DND-41 (cell line): ENCODE measurements around the gene SLC22A7.
"Not testable (repeated sequence)": the region's sequence is repeated elsewhere in the genome, so short reads cannot be mapped to it uniquely, and the experiment has no call there.

ENCODE experiments used
- ATAC-seq: fragments of 200-7000 bp; cut with Tn5 transposase; 3 replicates; pipeline ENCODE4 v1.9.1; 2021; ENCODE audit warnings: low read depth; ENCODE audit not compliant: insufficient read depth
- DNase-seq: peaks from one replicate; pipeline ENCODE4 v3.0.0-alpha.2; 2020
- H2AFZ ChIP-seq: 2 replicates; pipeline ENCODE4 v1.6.0; 2012; ENCODE audit warnings: low read depth, low read length
- H3K27ac ChIP-seq: 2 replicates; pipeline ENCODE4 v1.5.1; 2012; ENCODE audit warnings: low read length, inconsistent platforms
- H3K27me3 ChIP-seq: fragments of 200-600 bp; sonication (generic); 2 replicates; pipeline ENCODE4 v1.6.0; 2012; ENCODE audit warnings: low read length, mild to moderate bottlenecking, inconsistent platforms; ENCODE audit not compliant: insufficient read depth, poor library complexity
- H3K36me3 ChIP-seq: 2 replicates; pipeline ENCODE4 v1.5.1; 2012; ENCODE audit warnings: low read length, inconsistent platforms; ENCODE audit not compliant: insufficient read depth
- H3K4me1 ChIP-seq: 2 replicates; pipeline ENCODE4 v1.5.1; 2012; ENCODE audit warnings: mild to moderate bottlenecking, low read length; ENCODE audit not compliant: insufficient read depth
- H3K4me2 ChIP-seq: 2 replicates; pipeline ENCODE4 v1.6.0; 2012; ENCODE audit warnings: mild to moderate bottlenecking, moderate library complexity, low read length, inconsistent platforms; ENCODE audit not compliant: insufficient read depth
- H3K4me3 ChIP-seq, 2 experiments: fragments of 200-600 bp in 1 of 2; shearing (Covaris generic) in 1 of 2; 2 replicates each; pipeline ENCODE4 v1.5.1; 2012 to 2016; ENCODE audit warnings: inconsistent platforms in 2 of 2, low read length in 2 of 2, mild to moderate bottlenecking in 2 of 2, low read depth in 1 of 2, moderate library complexity in 1 of 2
- H3K79me2 ChIP-seq: 2 replicates; pipeline ENCODE4 v1.6.0; 2012; ENCODE audit warnings: low read length, inconsistent platforms; ENCODE audit not compliant: insufficient read depth
- H3K9ac ChIP-seq: 2 replicates; pipeline ENCODE4 v1.6.0; 2012; ENCODE audit warnings: low read depth, mild to moderate bottlenecking, inconsistent platforms, low read length, moderate library complexity
- H3K9me3 ChIP-seq: 2 replicates; pipeline ENCODE4 v1.5.1; 2012; ENCODE audit warnings: low read length, moderate library complexity, mild to moderate bottlenecking, inconsistent platforms; ENCODE audit not compliant: insufficient read depth, severe bottlenecking
- H4K20me1 ChIP-seq: 2 replicates; pipeline ENCODE4 v1.6.0; 2012; ENCODE audit warnings: low read length; ENCODE audit not compliant: insufficient read depth
- EZH2 ChIP-seq: IDR thresholded peaks from 3 replicates; pipeline ENCODE4 v1.6.1; 2012; ENCODE audit warnings: borderline replicate concordance, low read depth, mild to moderate bottlenecking, moderate library complexity, low read length, inconsistent platforms; ENCODE audit not compliant: severe bottlenecking
- TF ChIP-seq, protein P1 (sequence below): IDR thresholded peaks from 2 replicates; pipeline ENCODE4 v1.5.1; 2012; ENCODE audit warnings: borderline replicate concordance, low read length, moderate library complexity, mild to moderate bottlenecking; ENCODE audit not compliant: poor library complexity, severe bottlenecking; ENCODE audit errors: extremely low read depth

SLC22A7 gene

GRCh38 chr6:43339168-43339567 lies 41.1 kb downstream of the SLC22A7 start:
- no peak overlapping the region for H3K4me3 ChIP-seq
- H3K4me2 ChIP-seq, result no peak overlapping the region
- H3K36me3 ChIP-seq, result peaks cover 69% of the 10 kb centered on the region
- DNase-seq (no peak), ATAC-seq (no peak)
- no peak overlapping the region for H3K9ac ChIP-seq
- H3K4me1 ChIP-seq, result no peaks in the 10 kb centered on the region
- H4K20me1 ChIP-seq, result no peaks in the 10 kb centered on the region
- H3K9me3 ChIP-seq, result no peaks in the 10 kb centered on the region
- no peaks in the 10 kb centered on the region for H3K27me3 ChIP-seq
- TF ChIP-seq EZH2, result no peak
- TF ChIP-seq, protein P1, sequence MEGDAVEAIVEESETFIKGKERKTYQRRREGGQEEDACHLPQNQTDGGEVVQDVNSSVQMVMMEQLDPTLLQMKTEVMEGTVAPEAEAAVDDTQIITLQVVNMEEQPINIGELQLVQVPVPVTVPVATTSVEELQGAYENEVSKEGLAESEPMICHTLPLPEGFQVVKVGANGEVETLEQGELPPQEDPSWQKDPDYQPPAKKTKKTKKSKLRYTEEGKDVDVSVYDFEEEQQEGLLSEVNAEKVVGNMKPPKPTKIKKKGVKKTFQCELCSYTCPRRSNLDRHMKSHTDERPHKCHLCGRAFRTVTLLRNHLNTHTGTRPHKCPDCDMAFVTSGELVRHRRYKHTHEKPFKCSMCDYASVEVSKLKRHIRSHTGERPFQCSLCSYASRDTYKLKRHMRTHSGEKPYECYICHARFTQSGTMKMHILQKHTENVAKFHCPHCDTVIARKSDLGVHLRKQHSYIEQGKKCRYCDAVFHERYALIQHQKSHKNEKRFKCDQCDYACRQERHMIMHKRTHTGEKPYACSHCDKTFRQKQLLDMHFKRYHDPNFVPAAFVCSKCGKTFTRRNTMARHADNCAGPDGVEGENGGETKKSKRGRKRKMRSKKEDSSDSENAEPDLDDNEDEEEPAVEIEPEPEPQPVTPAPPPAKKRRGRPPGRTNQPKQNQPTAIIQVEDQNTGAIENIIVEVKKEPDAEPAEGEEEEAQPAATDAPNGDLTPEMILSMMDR, result no peak
- no peak overlapping the region for H2AFZ ChIP-seq
- no peaks in the 10 kb centered on the region for H3K79me2 ChIP-seq
- no peak overlapping the region for H3K27ac ChIP-seq

DNA sequence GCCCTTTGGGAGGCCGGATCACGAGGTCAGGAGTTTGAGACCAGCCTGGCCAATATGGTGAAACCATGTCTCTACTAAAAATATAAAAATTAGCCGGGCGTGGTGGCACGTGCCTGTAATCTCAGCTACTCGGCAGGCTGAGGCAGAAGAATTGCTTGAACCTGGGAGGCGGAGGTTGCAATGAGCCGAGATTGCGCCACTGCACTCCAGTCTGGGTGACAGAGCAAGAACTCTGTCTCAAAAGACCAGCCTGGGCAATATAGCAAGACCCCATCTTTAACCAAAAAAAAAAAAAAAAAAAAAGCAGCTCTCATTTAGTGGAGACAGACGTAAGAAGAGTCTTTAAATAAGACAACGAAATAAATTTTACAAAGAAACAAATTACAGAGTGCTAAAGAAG lies 48.2 kb downstream of the SLC22A7 start:
- not testable (repeated sequence) for H3K9ac ChIP-seq, H3K4me2 ChIP-seq, H3K27ac ChIP-seq, ATAC-seq, H2AFZ ChIP-seq, H3K4me3 ChIP-seq, H3K79me2 ChIP-seq, DNase-seq, H3K4me1 ChIP-seq, H3K27me3 ChIP-seq, H4K20me1 ChIP-seq, H3K9me3 ChIP-seq
- H3K36me3 ChIP-seq, result peaks cover 86% of the 10 kb centered on the region

DNA sequence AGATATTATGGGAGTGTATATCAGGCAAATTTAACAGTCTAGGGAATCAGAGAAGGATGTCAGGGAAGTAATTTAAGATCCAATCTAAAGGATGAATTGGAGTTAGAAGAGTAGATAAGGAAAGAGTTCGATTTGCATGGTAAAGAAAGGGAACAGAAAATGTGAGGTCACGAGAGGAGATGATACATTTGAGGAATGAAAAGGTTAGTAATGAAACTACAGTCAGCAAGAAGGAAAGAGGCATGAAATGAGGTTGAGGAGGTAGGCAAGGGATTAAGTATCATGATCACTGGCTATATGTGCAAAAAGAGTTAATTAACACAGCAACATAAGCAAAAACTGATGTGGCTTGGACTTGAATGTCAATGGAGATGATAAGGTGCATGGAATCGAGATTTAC lies 49.0 kb downstream of the SLC22A7 start:
- peaks cover 81% of the 10 kb centered on the region for H3K36me3 ChIP-seq
- ATAC-seq, result no peak
- TF ChIP-seq EZH2, result no peak
- TF ChIP-seq, protein P1, result no peak

DNA sequence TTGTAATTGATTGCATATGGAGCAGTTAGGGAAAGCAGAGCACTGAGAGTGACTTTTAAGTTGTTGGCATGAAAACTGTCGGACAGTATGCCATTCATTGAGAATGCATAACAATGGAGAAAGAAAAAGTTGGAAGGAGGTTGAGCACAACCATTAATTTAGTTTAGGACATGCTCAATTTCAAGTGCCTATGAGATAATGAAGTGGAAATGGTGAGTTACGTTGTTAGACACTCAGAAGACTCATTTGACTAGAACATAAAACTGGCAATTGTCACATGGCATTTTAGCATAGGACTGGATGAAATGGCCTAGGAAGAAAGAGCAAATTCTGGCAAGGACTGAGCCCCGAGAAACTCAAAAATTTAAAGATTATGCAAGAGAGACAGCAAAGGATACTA lies 49.4 kb downstream of the SLC22A7 start:
- Histone ChIP-seq H4K20me1 (no peaks in the 10 kb centered on the region), H3K79me2 (no peaks in the 10 kb centered on the region; the same call in 1 of the 2 replicates), H3K4me2 (no peak overlapping the region), H3K4me1 (no peaks in the 10 kb centered on the region), H3K9ac (no peak overlapping the region), H3K9me3 (no peaks in the 10 kb centered on the region), H3K27ac (no peak overlapping the region), H3K4me3 (no peak overlapping the region), H3K36me3 (peaks cover 81% of the 10 kb centered on the region), H2AFZ (no peak overlapping the region), H3K27me3 (no peaks in the 10 kb centered on the region)
- ATAC-seq, result no peak
- TF ChIP-seq EZH2, result no peak
- TF ChIP-seq, protein P1, result no peak
- no peak for DNase-seq

More for the DNA sequence above, 49.0 kb downstream of the SLC22A7 start:
- Histone ChIP-seq H3K4me3 (no peak overlapping the region), H3K9me3 (no peaks in the 10 kb centered on the region), H2AFZ (no peak overlapping the region), H3K9ac (no peak overlapping the region), H3K79me2 (no peaks in the 10 kb centered on the region; the same call in 1 of the 2 replicates), H3K27ac (no peak overlapping the region), H3K27me3 (no peaks in the 10 kb centered on the region), H3K4me1 (no peaks in the 10 kb centered on the region), H4K20me1 (no peaks in the 10 kb centered on the region), H3K4me2 (no peak overlapping the region)
- no peak for DNase-seq

- peaks cover 77% of the 10 kb centered on the region for H3K36me3 ChIP-seq
- H4K20me1 ChIP-seq, H3K27me3 ChIP-seq, DNase-seq, H3K4me3 ChIP-seq, ATAC-seq, H3K9ac ChIP-seq, H2AFZ ChIP-seq, H3K27ac ChIP-seq, H3K9me3 ChIP-seq, H3K79me2 ChIP-seq, H3K4me2 ChIP-seq, H3K4me1 ChIP-seq: not testable (repeated sequence)
Observed at GRCh38 chr6:43351951-43352350, 53.9 kb downstream of the SLC22A7 start.
